Muscle of back (tissue), 11 donors: ENCODE measurements around the gene BCL11B. TPM values are rescaled to one million over a fixed set of nuclear protein-coding genes. Genes with fewer than 3 reads are reported as not detected.

ENCODE experiments used
- DNase-seq, 3 donors: peaks; one replicate each; pipeline versions ENCODE4 v3.0.0 to v3.0.0-alpha.2; 2013
- polyA plus RNA-seq, 10 donors: library from polyadenylated mRNA; unstranded; fragments of 120-200 nt; gene quantifications; one replicate each; pipeline ENCODE4 v1.2.1, GENCODE V29; 2013; ENCODE audit not compliant: insufficient read length in 10 of 10

The BCL11B gene
- polyA plus RNA-seq, 10 donors: 0.46 to 9.2 (median 1.2) TPM

DNA sequence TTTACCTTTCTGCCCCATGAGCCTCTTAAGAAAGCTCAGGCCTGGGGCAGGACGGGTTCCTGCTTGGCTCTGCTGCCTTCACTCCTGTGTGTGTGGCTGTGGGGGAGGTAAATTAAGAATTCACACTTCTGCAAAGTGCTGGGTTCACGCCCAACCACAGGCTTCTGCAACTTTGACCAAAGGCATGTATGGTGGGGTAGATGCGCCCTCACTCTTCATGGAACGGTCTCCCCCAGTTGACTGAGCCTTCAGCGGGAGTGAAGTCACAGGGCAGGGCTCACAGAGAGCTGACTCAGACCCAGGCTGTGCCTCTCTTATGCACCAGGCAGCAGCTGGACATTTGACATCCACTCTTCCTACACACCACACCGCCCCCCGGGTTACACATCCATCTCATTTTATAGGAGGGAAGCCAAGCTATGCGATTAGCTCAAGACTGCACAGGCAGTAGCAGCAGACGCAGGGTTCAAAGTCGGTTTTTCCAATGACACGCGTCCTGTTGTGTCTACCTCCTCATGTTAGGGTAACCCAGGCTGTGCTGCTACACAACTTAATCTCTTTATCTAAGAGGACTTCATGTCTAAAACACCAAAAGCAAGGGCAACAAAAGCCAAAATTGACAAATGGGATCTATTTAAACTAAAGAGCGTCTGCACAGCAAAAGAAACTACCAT is 15.4 kb upstream of the BCL11B start:
- DNase-seq: no peak

DNA sequence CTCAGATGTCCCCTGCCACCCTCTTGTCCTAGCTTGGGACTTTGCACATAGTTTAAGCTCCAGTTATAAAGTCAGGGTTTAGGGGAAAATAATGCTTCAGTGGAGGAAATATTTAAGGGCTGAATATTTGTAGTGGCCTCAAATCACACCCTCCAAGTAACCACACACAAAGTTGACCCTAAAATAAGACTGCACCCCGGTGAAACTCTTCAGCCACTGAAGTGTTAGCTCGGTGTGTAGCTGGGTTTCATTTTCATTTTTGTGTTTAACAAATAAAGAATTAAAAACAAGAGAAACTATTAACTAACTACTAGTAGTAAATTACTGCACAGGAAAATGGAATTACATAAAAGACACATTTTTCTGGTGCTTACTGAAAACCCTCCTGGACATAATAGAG is 14.8 kb upstream of the BCL11B start:
- no peak for DNase-seq

DNA sequence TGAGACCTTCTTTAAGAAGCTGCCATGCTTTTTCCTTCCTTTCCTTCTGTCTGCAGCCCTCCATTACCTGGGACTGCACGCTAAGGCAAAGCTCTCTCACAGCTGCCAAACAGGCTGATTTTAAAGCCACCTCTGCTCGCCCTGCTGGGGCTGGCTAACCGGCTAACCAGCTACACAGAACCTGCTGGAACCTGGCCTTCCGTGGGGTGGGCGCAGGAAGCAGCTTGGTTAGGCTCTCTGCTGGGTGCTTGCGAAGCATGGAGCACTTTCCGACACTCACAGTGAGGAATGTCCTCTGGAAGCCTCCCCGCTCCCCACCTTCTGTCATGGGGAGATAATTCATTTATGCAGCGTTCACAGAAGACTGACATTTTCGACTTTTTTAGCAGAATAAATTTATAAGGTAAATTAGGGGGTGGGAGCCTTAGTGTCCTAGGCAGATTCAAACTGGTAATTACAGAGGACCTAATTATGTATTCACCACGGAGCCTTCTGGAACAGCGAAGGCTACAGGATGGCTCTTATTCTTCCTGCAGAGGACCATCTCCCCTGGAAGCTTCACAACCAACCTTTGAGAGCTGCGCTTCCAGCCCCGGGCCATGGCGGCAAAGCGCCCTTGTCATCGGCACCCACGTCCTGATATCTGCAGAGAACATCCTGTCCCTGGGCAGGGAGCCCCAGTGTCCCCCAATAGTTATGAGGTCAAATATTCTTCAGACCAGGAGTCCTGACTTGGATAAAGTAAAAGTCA is 12.4 kb upstream of the BCL11B start:
- DNase-seq: no peak

DNA sequence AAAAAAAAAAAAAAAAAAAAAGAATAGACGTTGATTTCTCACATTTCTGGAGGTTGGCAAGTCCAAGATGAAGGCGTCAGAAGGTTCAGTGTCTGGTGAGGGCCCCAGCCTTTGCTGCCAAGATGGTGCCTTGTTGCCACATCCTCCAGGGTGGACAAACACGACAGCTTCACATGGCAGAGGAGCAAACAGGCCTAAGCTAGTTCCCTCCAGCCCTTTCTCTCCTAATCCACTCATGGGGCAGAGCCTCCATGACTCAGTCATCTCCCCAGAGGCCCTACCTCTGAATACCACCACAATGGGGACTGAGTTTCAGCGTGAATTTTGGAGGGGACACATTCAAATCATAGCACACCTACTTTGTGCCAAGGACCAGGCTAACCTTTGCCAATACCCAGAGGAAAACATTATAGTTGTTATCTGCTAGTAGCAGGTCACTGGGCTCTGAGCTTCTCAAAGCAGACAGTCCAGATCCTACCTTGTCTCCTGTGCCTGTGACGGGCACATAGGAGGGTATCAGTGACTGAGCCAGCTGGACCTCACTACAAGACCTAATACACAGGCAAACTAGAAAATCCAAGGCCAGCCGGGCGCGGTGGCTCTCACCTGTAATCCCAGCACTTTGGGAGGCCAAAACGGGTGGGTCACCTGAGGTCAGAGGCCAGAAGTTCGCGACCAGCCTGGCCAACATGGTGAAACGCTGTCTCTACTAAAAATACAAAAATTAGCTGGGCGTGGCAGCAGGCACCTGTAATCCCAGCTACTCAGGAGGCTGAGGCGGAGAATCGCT is 10.5 kb upstream of the BCL11B start:
- no peak for DNase-seq

DNA sequence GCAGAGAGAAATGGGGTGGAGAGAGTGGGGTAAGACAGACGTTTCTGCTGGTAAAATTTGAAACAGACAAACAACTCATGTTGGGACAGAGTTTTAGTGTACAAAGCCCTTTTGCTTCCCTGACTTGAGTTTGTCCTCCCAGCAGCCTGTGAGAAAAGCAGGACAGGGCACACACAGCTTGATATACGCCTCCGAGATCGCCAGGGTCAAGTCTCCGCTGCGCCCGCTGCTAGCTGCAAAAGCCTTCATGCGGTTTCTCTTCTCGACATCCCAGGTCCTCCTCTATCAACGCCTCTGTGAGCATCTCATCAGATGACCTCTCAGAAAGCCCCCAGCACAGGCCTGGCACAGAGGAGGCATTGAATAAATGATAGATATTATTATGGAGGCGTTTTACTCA is 9.4 kb upstream of the BCL11B start:
- DNase-seq: no peak

DNA sequence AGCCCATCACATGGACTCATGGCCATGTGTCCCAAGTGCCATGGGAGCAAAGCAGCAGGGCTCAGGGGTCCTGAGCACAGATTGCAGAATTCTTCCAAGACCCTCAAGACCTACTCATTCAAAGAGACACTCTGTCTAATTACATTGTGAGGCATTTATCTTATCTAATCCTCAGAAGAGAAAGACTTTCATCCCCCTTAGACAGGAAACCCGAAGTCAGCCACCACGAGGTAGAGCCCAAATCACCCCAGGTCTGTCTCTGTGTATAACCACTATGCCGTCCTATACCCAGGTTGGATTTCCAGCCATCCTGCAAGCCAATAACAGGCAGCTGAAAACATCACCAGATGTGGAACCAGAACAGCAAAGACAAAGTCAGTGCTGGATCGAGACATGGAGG is 8.9 kb upstream of the BCL11B start:
- no peak for DNase-seq

DNA sequence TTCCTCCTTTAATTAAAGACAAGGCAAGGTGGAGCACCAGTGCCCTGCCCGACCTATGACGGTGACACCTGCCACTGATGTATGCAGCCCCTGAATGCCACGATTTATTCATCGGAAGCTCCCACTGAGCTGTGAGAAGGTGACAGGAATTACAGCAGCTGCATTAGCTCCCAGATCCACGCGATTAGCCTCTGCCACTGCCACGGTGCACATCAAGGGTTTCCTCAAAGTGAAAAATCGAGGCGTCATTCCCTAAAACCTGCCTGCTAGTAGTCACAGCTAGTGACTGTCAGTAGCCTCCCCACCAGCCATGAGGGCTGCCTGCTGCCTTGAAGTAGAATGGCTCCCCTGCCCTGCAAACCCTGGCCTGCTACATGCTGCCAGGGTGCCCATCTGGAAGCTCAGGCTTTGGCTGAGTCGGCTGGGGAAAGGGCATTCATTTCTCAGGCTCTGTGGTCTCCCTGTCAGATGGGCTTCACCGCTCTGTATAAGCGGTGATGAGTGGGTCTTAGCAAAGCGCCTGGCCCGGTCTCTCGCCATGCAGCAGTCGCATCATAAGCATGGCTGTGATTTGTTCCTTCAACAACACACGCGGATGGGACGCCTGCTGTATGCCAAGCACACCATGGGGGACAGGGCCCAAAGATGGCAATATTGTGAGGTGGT is 8.2 kb upstream of the BCL11B start:
- DNase-seq: no peak

DNA sequence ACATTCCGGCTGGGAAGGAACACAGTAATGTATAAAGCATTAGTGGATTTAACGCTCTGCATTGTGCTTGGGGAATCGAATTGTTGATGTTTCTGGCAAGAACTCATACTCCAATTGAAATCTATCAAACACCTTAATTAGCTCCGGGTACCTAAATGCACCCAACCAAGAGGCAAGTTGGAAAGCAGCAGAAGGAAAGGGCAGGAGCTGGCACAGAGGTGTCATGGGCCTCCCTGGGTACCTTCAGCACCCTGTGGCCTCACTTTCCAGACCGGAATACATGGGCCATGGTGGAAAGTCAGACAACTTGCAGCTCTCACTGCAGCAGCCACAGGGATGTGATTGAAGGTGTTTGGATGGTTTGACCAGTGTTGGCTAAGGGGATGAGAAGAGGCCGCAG is 6.8 kb upstream of the BCL11B start:
- DNase-seq: no peak

DNA sequence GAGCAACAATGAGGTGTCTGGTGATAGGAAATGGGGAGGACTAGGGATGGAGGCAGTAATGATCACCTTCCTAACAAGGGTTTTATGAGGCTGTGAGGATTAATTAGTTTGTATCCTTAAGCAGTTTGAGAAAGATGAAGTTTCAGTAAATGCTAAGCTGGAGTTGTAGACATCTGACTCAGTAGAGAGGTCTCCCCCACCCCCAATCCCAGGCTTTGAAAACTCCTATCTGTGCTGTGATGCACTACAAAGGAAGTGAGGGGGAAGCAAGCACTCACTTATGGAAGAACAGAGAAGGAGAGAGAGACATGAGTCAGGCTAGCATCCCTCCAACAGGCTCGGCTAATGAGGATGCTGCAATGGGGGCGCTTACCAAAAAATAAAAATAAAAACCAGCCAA is 5.5 kb upstream of the BCL11B start:
- DNase-seq: no peak

DNA sequence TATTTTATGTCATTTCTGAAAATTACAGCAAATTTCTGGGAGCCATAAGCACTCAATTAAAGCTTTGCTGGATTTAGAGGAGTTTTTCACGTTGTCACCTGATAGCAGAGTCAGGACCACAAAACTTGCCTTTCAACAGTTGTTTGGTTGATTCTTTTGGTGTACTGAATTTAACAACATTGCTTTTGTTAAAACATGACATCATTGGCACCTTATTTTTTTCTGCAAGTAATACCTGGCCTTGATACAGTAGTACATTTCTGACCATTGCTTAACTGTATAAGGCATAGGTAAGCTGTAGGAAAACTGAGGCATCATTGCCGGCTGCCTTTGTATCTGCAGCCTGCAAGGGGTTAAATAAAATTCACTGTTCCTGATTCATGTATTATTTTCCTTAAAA is 4.5 kb upstream of the BCL11B start:
- DNase-seq: no peak

DNA sequence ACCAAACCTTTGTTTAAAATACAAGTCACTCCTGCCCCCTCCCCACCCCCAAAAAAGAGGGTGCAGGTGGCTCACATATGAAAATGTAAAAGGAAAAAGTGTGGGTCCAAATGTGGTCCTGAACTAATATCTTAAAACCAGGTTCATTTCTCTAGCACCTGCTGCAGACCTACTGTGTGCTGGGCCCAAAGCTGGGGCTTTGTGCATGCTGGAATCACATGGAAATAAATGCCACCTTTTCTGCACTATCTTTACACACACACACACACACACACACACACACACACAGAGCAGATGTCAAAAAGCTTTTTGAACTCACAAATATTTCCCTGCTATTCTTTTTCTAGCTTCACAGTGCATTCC is 3.2 kb upstream of the BCL11B start:
- DNase-seq: no peak

DNA sequence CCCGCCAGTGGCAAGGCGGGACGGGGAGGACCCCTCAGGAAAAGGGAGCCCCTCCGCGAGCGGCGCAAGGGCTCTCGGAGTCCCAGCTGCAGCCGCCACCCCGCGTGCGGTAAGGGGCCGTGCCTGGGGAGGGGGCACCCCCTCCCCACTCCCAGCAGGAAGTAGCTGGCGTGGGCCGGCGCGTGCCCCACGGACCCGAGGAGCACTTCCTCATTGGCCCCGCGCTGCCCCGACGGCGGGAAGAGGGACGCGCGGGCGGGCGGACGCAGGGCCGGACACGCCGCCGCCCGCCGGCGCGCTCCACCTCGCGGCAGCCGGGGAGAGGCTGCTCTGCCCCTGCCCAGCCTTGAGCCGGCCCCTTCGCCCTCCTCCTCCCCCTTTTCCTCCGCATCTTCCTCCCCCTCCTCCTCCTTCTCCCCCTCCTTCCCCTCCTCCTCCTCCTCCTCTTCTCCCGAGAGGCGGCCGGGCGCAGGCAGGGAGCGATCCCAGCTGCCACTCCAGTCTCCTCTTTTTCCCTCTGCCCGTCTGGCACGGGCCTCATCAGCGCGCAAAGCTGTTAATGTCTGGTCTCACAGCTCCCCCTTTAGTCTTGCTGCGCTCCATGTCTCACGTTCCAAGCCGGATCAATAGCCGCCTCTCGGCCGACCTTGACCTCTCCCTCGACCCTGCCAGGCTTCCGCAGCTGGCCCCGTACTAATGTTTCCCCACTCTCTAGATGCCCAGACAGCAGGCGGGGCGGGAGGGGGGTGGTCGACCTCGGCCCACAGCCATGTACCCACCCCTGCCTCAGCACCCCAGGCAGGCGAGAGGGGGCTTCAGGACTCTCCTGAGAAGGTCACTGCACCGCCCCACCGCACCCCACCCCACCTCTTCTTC is 2.6 kb upstream of the BCL11B start:
- peak; percentile 81 to 93 (median 91) for DNase-seq

DNA sequence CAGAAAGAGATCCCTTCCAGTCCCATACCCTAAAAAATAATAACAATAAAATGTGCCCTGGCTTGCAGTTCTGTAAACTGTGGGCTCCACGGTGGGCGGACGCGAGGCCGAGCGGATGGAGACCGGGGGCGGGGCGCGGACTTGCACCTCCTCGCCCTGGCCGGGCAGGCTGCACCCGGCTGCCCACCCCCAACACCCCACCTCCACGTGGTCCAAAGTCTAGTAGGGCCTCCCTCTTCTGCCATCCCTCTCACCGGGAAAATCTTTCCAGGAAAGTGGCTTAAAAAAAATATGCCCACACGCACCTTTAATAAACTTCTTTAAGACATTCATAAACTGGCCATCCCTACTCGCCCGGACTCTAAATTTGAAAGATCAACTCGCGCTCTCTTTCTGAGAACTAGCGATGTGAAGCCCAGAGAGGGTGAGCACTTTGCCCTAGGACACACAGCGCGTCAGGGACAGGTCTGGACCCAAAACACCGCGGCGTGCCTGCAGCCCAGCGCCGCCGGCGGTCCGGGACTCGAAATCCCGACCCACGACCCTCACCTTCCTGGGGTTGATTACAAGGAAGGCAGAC is 1.9 kb upstream of the BCL11B start:
- peak in 1 of 3 donors; percentile 42 for DNase-seq

DNA sequence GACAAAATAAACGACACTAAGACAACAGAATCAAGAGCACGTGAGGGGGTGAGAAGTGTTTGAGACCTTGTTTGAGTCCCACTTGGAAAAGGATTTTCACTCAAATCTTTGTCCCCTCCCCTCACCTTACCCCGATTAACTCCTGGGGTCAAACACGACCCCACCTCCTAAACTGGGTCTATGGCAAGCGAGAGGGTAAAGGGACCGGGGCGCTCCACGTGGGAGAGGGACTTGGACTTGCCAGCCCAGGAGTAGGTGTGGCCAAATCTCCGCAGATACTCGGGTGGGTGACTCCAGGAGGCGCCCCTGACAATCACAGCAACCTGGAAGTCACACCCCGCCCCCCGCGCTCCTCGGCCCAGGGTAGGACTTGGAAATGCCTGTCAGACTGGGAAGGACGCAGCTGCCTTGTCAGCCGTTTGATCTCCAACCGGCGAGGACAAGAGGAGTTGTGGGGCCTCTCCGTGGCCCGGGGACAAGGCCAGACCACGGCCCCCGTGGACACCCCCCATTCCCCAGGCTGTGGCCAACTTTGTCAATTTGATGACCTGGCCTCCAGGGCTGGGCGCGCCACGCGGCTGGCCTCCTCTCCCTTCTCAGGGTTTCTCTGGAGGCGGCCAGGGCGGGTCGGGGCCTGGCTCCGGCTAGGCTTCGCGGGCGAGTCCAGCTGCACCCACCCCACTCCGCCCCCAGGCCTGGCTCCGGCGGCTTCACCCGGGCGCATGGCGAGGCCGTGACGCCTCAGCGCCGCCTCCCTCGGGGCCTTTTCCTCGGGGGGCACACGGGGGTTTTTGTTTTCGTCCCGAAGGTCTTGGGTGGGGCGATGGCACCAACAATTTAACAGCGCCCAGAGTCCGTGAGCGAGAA is 1.1 kb upstream of the BCL11B start:
- DNase-seq: peak in 1 of 3 donors; percentile 73

DNA sequence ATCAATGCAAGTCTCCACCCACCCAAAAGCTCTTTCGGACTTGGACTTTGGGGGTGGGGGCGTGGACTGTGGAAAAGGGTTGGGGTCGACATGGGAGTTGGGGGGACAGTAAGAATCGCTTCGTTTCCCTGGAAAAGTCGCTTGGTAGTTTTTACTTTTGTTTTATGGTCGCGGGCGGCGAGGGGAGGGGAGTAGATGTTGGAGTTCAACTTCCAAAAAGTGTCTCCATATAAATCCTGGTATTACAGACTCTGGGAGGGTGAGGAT is 568 bp upstream of the BCL11B start:
- peak in 1 of 3 donors; percentile 55 for DNase-seq

DNA sequence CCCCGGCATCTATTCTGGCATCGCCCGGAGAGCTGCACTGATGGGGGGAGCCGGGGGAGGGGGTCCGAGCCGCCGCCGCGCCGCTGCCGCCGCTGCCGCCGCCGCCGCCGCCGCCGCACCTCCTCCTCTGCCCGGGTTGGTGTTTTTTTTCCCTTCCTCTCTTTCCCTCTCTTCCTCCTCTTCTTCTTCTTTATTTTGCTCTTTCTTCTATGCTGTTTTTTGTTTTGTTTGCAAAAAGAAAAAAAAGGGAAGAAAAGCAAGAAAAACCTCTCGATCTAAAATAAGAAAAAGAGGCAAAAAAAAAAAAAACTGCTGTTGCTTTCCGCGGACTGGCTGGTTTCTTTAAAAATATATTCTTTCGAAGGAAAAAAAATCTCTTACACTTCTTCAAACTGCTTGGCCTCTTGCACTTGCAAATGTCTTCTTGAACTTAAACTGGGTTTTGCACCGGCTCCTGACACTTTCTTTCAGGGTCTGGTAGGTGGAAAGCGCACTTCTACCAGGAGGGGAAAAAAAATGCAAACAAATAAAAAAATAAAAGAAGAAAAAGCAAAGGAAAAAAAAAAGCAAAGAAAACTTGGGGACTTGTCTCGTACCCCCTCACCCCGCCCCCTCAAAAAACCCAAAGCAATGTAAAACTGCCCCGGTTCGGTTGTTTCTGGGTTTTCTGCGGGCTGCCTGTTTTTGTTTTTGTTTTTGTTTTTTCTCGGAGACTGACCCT is 616 bp downstream of the BCL11B start:
- DNase-seq: no peak

DNA sequence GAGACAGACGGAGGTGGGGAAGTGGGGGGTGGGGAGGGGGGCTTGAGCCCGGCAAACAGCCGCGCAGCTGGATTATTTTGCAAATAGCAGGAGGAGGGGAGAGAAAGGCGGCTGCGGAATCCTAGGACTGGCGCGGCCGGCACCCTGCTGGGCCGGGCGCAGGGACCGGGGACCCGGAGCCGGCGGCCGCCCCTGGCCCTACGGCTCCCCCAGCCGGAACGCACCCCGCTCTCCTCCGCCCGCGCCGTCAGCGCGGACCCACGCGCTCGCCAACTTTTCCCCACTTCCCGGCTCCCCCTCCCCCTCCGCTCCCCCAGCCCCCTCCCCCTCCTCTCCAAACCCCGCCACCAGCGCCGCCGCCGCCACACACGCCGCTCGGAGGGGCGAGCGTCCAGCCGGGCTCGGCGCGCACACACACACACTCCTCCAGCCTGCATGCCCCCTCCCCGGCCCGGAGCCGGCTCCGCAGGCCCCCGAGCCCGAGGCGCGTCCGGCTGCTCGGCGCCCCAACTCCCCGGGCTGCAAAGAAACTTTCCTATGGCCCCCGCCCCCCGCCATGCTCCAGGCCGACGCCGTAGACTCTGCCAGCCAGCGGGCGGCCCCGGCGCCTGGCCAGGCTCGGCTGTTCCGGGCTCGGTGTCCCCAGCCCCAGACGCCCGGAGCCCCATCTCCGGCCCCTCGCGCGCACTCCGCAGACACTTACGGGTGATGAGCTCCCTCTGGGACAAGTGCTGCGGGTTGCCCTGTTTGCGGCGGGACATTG is 1.4 kb downstream of the BCL11B start:
- peak in 1 of 3 donors; percentile 55 for DNase-seq

DNA sequence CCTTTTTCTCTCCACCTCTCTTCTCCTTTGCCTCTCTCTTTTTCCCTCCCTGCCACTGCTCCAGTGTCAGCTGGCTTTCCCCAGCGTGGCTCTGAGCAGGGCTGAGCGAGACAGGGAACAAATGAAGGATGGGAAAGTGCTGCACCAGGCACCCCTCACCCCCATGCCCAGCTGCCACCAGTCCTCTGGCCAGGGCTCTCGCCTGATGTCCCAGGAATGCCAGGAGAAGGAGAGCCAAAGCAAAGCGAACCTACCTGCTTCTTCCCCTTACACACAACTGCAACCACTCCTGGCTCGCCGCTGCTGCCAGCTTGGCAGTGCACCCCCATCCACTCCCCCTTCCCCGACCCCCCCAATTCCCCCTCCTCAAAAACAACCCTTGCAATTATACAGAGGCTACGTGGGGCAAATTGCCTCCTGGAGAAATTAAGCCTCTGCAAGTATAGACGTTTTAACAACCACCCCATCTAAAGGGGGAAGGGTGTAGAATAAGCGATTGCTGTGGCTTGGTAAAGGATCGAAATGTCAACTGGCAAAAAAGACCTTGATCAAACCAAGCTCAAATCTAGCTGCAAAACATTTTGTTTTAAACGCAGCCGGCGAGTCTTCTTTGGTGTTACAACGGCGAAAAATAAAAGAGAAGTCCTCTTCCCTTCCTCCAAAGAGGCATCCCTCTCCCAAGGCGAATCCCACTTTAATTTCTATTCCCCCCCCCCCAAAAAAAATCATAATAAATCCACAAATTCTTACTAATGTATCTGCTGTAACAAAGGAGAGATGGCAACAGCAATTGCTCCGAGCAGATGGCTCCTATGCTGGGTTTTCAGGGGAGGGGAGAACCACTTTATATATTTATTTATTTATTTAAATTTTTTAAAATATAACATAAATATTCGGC is 2.9 kb downstream of the BCL11B start:
- no peak for DNase-seq
